Measurements from ENCODE around the gene LRP2.
"Not testable (repeated sequence)": the region's sequence is repeated elsewhere in the genome, so short reads cannot be mapped to it uniquely, and the experiment has no call there.

Gene LRP2

DNA sequence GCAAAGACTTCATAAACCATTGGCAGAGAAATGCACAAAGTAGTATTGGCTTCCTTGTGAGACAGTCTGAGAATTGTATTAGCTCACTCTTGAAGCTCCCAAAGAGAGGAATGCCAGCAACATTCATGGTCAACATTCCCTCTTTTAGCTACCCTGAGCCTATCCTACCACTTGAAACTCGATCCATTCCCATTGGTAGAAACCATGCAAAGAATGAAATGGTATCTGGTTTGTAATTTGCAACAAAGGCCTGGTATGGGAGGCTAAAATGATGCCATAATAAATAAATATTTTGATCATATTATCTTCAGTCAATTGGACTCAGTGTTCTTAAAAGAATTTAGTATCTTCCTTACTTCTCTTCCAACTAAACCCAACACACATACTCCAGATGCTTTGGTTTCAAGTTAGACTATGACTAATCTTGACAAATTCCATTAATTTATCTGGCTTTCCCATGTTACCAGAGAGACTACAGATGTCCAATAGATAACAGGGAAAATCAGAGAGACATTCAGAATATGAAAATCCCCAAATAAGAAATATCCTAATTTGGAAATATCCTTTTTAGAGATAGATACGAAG is 190.1 kb downstream of the LRP2 start:
- DNase-seq: no peak

GRCh38 chr2:169165791-169166190 is 196.5 kb downstream of the LRP2 start:
- no peak for DNase-seq

DNA sequence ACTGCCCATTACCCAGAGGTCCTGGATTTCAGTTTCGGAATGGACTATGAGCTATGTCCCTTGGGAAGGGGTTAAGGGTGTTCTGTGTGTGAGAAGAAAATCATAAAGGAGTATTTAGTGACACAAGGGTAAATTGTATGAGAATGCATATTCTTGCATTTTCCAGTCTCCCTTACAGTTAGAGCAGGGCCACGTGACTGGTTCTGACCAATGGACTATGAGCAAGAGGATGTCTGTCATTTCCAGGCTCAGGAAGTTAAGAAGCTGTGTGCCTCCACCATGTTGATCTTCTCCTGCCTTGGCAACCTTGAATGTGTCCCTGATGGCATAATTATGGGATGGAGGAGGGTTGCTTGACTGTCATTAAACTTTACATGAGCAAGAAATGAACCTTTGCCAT is 198.0 kb downstream of the LRP2 start:
- DNase-seq: no peak

DNA sequence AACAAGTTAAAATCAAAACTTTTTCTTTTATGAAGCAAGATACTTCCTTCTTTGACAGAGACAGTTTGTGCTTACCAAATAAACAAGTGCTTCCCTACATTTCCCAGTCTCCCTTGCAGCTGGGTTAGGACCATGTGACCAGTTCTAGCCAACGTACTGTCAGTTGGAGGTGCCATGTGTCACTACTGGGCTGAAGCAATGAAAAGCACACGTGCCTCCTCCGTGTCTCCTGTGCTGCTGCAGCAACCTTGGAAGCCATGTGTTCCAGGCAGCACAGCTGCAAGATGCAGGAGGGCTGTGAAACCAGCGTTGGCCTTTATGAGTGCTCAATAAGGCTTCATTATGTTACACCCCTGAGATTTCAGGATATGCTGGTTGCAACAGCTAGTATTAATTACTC is 199.7 kb downstream of the LRP2 start:
- no peak for DNase-seq

DNA sequence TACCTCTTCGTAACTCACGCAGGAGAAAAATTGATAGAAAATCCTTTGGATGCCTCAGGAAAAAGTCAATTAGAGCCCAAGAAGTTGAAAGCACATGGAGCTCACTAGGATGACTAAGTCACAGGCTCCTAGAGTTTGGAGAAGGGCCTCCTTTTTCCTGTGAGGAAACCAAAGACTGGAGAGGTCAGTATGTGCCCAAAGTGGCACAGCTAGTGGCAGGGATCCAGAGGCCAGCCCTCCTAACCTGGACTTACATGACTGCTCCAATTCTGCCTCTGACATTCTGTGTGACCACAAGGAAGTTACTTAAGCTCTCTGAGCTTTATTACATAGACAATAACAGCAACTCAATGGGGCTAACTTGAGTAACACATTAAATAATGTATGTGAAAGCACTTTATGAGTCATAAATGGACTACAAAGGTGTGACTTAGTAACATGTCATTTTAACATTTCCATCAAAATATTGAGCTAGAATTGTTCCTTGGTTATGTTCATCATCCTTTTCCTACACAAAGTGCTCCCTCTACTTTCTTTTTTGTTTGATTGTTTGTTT is 201.3 kb downstream of the LRP2 start:
- no peak for DNase-seq

- DNase-seq: no peak
Measured at GRCh38 chr2:169159686-169160085, 202.6 kb downstream of the LRP2 start.

GRCh38 chr2:169158874-169159273 is 203.5 kb downstream of the LRP2 start:
- DNase-seq: no peak

- DNase-seq: no peak
Measured at GRCh38 chr2:169146220-169146619, 216.1 kb downstream of the LRP2 start.

- no peak for DNase-seq
Measured at GRCh38 chr2:169143998-169144397, 218.3 kb downstream of the LRP2 start.

GRCh38 chr2:169141713-169142352 is 220.5 kb downstream of the LRP2 start:
- DNase-seq: peak; percentile 55

GRCh38 chr2:169139993-169140767 is 222.2 kb downstream of the LRP2 start:
- DNase-seq: no peak

DNA sequence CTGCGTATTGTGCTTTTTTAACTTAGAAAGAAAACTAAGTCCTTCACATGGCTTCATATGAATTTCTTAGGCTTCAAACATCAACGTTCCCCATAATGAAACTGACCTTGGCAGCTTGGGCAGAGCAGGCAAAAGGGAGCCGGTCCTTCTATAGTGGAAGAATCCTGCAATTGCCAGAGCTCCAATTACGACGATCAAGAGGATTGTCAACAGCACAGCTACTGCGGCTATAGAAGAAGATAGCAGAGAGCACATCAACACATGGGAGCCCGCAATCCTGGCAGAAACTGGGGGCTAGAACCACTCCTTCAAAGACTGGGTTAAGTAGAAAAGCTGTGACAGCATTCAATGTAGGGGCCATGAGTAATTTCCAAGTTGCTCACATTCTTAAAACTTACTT is 223.2 kb downstream of the LRP2 start:
- DNase-seq: no peak

GRCh38 chr2:169137924-169138323 is 224.4 kb downstream of the LRP2 start:
- no peak for DNase-seq

GRCh38 chr2:169136885-169137534 is 225.3 kb downstream of the LRP2 start:
- no peak for DNase-seq

DNA sequence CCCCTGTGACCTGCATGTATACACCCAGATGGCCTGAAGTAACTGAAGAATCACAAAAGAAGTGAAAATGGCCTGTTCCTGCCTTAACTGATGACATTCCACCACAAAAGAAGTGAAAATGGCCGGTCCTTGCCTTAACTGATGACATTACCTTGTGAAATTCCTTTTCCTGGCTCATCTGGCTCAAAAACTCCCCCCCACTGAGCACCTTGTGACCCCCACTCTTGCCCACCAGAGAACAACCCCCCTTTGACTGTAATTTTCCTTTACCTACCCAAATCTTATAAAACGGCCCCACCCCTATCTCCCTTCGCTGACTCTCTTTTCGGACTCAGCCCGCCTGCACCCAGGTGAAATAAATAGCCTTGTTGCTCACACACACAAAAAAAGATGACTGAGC is 225.9 kb downstream of the LRP2 start:
- not testable (repeated sequence) for DNase-seq

- not testable (repeated sequence) for DNase-seq
Measured at GRCh38 chr2:169134272-169134671, 228.1 kb downstream of the LRP2 start.

DNA sequence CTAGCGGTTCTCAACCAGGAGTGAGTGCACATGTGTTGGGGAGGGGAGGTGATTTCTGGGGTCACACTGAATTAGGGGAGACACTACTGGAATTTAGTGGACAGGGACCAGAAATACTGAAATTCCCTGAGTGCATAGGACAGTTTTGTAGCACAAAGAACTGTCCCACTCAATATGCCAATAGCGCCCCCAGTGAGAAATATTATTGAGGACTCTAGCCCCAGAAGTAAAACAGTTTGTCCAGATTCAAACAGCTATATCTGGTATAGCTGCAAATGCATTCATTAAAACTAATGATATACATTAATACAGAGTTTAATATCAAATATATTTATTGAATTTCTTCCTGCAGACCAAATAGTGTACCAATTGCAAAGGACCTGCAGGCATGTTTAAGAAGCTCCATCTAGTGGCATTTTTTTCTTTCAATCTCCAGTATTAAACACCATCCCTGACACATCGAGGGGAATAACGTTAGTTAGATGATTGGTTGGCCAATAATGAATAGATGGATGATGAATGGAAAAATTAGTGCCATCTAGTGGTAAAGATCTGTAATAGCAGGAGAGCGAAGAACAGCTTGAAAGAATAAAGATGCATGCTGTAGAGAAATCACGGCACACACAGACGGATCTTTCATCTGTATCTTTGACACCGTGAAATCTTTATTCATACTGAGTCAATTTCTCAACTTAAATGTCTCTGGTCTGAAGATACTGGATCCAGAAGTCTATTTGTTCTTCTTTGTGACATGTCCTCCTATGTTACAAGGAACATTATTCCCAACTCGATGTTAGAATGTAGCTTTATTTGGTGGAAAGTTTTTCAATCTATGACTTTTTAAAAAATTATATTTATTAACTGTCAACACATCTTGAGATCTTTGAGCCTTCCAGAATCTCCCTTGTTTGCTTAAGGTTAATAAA is 230.5 kb downstream of the LRP2 start:
- no peak for DNase-seq

GRCh38 chr2:169129703-169130243 is 232.6 kb downstream of the LRP2 start:
- DNase-seq: no peak

DNA sequence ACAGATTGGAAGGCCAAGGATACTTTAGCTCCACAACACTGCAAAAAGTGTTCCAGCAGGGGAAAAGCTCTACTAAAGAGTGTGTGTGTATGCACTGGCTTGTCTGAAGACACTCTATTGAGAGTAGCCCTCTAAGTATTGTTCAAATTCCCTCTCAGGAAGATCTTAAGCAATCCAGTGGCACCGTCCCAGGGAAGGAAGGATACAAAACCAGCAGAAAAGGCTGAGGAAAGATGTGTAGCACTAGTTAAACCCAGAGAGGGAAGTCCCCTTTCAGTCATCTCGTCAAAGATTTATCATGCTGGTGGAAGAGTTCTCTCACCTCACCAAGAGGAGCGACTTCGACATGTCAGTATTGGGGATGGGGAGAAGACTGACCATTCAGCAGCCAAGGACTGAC is 242.5 kb downstream of the LRP2 start:
- no peak for DNase-seq

DNA sequence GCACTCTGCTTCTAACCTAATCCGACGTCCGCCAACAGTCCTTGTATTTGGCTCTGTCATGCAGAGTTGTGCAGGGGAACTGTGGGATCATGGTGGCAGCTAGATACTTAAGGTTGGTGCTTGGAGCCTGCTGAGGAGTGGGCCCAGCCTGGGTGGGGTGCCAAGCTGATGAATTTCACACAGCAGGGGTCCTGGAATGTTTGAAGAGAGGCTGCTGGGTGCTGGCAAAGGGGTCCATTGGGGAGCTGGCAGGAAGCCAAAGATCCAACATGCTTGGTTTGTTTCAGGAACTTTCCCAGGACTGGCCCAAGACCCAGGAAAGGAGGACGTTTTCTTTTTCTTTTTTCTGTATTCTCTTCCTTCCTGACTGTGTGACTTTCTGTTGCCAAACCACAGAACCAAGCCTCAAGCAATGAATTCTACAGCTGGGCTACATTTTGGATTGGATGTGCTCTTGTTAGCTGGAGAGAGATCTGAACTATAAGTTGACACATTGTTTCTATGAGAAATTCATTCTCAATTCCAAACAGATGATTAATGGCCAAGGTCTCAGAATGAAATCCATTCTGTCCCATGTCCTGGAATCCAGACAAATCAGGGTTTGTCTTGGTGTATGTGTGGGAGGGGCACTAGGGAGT is 243.1 kb downstream of the LRP2 start:
- no peak for DNase-seq

GRCh38 chr2:169118060-169118459 is 244.3 kb downstream of the LRP2 start:
- no peak for DNase-seq
